Activated T-helper 1 cell treated with anti-CD3 and anti-CD28 coated beads, Interleukin-12 subunit alpha, Interleukin-12 subunit beta, Interleukin-2, Interleukin-4 antibody, amounts not matched to agents 30 ng/mL and 10 ng/mL and 1 ng/mL, durations not matched to agents 14 hours and 24 hours and 36 hours (primary cell): ENCODE measurements around the gene TULP3. TPM values are rescaled to one million over a fixed set of nuclear protein-coding genes. Genes with fewer than 3 reads are reported as not detected.

Source experiments
- DNase-seq: peaks from one replicate; pipeline ENCODE4 v3.0.0; 2021; ENCODE audit warnings: low spot score
- H3K27ac Mint-ChIP-seq: one replicate; pipeline ENCODE4 v1.8.0; 2021; ENCODE audit warnings: mild to moderate bottlenecking, mixed read lengths
- H3K27me3 Mint-ChIP-seq: one replicate; pipeline ENCODE4 v1.8.0; 2022; ENCODE audit warnings: mild to moderate bottlenecking, moderate library complexity, mixed read lengths; ENCODE audit not compliant: insufficient read depth
- H3K36me3 Mint-ChIP-seq: one replicate; pipeline ENCODE4 v1.8.0; 2021; ENCODE audit warnings: low read depth, mixed read lengths
- H3K4me1 Mint-ChIP-seq: one replicate; pipeline ENCODE4 v1.8.0; 2021; ENCODE audit warnings: low read depth, mixed read lengths
- H3K4me3 Mint-ChIP-seq: one replicate; pipeline ENCODE4 v1.8.0; 2021; ENCODE audit warnings: mild to moderate bottlenecking, moderate library complexity, mixed read lengths
- H3K9me3 Mint-ChIP-seq: one replicate; pipeline ENCODE4 v1.8.0; 2021; ENCODE audit warnings: mixed read lengths
- intact Hi-C: fragments of 100-400 bp; cut with micrococcal nuclease; formaldehyde crosslinking; loops from one replicate; pipeline ENCODE4 v1.15.1; 2024
- total RNA-seq: library from RNA; stranded (reverse); gene quantifications from 2 replicates; pipeline ENCODE4 v1.2.3, GENCODE V29; 2022

The TULP3 gene
- total RNA-seq, 1 donor from 2014 or later: 8.6 TPM

GRCh38 chr12:2922329-2922728, 31.6 kb downstream of the TULP3 start:
- Mint-ChIP-seq H3K4me3 (no peak overlapping the region), H3K27ac (no peak overlapping the region), H3K27me3 (no peaks in the 10 kb centered on the region), H3K36me3 (peaks cover 8% of the 10 kb centered on the region), H3K9me3 (no peaks in the 10 kb centered on the region), H3K4me1 (no peaks in the 10 kb centered on the region)
- no peak for DNase-seq
- intact Hi-C loops: no loop called here

DNA sequence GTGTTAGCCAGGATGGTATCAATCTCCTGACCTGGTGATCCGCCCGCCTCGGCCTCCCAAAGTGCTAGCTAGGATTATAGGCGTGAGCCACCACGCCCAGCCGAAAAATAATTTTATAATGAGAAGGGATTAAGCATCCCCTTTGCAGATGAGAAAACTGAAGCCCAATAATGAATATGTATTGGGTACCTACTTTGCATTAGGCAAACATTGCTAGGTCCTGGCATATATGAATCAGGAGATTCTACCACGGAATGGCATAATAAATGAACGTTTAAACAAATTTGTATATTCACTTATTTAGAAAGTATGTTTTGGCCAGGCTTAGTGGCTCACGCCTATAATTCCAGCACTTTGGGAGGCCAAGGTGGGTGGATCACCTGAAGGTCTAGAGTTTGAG, 32.4 kb downstream of the TULP3 start:
- intact Hi-C loops: no loop called here
- Mint-ChIP-seq H3K9me3 (no peaks in the 10 kb centered on the region), H3K4me3 (no peak overlapping the region), H3K4me1 (no peaks in the 10 kb centered on the region), H3K27me3 (no peaks in the 10 kb centered on the region), H3K27ac (no peak overlapping the region), H3K36me3 (peaks cover 12% of the 10 kb centered on the region)
- no peak for DNase-seq

- intact Hi-C loops: no loop called here
- peaks cover 12% of the 10 kb centered on the region for H3K36me3 Mint-ChIP-seq
- H3K27me3 Mint-ChIP-seq: no peaks in the 10 kb centered on the region
- no peak for DNase-seq
- no peaks in the 10 kb centered on the region for H3K4me1 Mint-ChIP-seq
- H3K27ac Mint-ChIP-seq: no peak overlapping the region
- no peak overlapping the region for H3K4me3 Mint-ChIP-seq
- H3K9me3 Mint-ChIP-seq: no peaks in the 10 kb centered on the region
Observed at GRCh38 chr12:2924019-2924418, 33.3 kb downstream of the TULP3 start.

DNA sequence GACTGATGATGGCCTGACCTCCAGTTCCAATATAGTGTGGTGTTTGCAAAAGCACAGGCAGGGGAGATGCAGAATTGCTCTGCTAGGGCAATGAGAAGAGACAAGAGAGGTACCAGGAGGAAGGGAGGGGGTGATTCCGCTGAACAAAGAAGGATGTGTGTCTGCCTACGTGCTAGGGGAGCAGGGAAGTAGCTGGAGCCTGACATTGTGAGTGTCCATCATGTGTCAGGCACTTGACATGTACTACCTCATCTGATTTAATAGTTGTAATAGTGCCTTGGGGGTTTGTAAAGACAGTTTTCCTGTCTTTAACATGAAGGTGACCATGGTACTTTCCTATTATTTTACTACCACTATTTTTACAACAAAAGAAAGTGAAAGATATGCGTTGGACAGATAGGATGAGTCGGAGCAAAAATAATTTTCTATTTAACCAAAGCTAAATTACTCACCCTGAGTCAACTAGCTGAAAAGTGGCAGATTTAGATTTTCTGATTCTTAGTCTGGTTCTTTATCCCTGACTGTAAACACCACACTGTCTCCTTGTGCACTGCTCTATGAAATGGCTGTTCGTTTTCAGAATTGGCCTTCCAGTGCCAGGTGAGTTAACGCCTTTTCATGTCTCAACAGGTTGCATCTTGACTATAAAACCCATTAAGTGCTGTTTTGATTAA, 34.8 kb downstream of the TULP3 start:
- Mint-ChIP-seq H3K27me3 (no peaks in the 10 kb centered on the region), H3K9me3 (no peaks in the 10 kb centered on the region), H3K27ac (no peak overlapping the region), H3K4me1 (no peaks in the 10 kb centered on the region), H3K36me3 (peaks cover 13% of the 10 kb centered on the region), H3K4me3 (no peak overlapping the region)
- intact Hi-C loops: no loop called here
- DNase-seq: no peak

DNA sequence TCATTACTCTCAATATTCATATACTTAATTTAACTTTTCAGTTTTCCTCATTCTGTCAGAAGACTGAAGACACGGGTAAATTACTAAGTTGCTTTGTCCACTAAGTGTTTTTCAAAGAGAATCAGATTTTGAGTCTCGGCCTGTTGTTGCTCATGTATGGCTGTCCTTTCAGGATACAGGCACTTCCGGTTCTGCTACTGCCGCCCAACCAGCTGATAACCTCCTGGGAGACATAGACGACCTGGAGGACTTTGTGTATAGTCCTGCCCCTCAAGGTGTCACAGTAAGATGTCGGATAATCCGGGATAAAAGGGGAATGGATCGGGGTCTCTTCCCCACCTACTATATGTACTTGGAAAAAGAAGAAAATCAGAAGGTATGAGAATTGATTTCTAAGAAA, 40.2 kb downstream of the TULP3 start:
- intact Hi-C loops: no loop called here
- no peaks in the 10 kb centered on the region for H3K4me1 Mint-ChIP-seq
- no peak overlapping the region for H3K4me3 Mint-ChIP-seq
- no peak overlapping the region for H3K27ac Mint-ChIP-seq
- H3K9me3 Mint-ChIP-seq: no peaks in the 10 kb centered on the region
- peaks cover 13% of the 10 kb centered on the region for H3K36me3 Mint-ChIP-seq
- H3K27me3 Mint-ChIP-seq: no peaks in the 10 kb centered on the region
- DNase-seq: no peak

- Mint-ChIP-seq H3K4me3 (no peak overlapping the region), H3K4me1 (no peaks in the 10 kb centered on the region), H3K9me3 (no peaks in the 10 kb centered on the region), H3K27ac (no peak overlapping the region), H3K27me3 (no peaks in the 10 kb centered on the region), H3K36me3 (peaks cover 13% of the 10 kb centered on the region)
- no peak for DNase-seq
- intact Hi-C loops: no loop called here
Observed at GRCh38 chr12:2933586-2933985, 42.9 kb downstream of the TULP3 start.

DNA sequence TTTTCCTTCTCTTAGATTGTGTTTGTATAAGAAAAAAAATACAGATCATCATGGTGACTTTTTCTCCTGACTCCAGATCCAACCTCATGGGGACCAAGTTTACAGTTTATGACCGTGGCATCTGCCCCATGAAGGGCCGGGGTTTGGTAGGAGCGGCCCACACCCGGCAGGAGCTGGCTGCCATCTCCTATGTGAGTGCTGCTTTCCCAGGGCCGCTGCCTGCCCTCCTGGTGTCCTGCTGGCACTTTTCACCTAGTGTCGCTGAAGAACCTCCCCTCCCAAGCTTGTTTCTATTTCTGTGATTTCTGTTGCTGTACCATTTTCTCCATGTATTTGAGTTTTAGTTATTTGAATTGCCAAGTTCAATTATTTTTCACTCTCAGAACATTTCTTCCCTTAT, 43.7 kb downstream of the TULP3 start:
- no peaks in the 10 kb centered on the region for H3K27me3 Mint-ChIP-seq
- no peak for DNase-seq
- H3K27ac Mint-ChIP-seq: no peak overlapping the region
- intact Hi-C loops: no loop called here
- H3K9me3 Mint-ChIP-seq: no peaks in the 10 kb centered on the region
- no peak overlapping the region for H3K4me3 Mint-ChIP-seq
- peaks cover 13% of the 10 kb centered on the region for H3K36me3 Mint-ChIP-seq
- no peaks in the 10 kb centered on the region for H3K4me1 Mint-ChIP-seq

DNA sequence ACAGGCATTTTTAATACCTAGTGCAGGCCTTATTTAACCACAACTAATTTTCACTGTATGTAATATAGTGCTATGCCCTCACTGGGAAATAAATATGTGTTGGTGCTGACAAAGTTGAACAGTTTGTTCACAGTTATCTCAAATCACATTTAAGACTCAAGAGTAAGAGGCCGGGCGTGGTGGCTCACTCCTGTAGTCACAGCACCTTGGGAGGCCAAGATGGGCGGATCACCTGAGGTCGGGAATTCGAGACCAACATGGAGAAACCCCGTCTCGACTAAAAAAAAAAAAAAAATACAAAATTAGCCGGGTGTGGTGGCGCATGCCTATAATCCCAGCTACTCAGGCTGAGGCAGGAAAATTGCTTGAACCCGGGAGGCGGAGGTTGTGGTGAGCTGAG, 45.6 kb downstream of the TULP3 start:
- Mint-ChIP-seq H3K9me3 (no peaks in the 10 kb centered on the region), H3K4me3 (no peak overlapping the region), H3K27ac (no peak overlapping the region), H3K36me3 (peaks cover 9% of the 10 kb centered on the region), H3K4me1 (no peaks in the 10 kb centered on the region), H3K27me3 (no peaks in the 10 kb centered on the region)
- no peak for DNase-seq
- intact Hi-C loops: no loop called here

DNA sequence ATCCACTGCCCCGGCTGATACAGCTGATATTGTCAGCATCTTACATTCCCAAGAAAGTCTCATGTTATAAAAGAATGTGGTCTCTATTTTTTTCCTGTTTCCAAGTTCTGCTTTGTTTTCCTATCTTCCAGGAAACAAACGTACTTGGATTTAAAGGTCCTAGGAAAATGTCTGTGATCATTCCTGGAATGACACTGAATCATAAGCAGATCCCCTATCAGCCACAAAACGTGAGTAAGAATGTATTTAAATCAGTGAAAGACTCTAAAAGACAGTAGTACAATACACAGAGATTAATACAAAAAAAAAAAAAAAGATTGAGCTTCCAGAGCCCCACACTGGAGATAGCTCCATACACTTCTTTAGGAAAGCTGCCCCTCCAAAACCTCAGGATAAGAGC, 46.8 kb downstream of the TULP3 start:
- H3K4me1 Mint-ChIP-seq: no peaks in the 10 kb centered on the region
- intact Hi-C loops: no loop called here

DNA sequence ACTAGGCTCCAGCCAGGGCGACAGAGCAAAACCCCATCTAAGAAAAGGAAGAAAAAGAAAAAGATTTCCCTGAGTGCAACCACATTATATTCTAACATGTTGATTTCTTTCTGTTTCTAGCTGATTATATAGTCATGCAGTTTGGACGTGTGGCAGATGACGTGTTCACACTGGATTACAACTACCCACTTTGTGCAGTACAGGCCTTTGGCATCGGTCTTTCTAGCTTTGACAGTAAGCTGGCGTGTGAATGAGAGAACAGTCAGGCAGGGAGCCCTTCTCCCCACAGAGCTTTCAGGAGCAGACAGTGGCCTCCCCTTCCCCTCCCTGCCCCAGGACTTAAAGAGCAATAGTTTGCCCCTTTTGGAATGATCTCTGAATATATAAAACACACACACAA, 48.5 kb downstream of the TULP3 start:
- no peaks in the 10 kb centered on the region for H3K4me1 Mint-ChIP-seq
- intact Hi-C loops: no loop called here
- no peak for DNase-seq
- peaks cover 9% of the 10 kb centered on the region for H3K36me3 Mint-ChIP-seq
- no peak overlapping the region for H3K27ac Mint-ChIP-seq
- H3K9me3 Mint-ChIP-seq: no peaks in the 10 kb centered on the region
- H3K27me3 Mint-ChIP-seq: no peaks in the 10 kb centered on the region
- no peak overlapping the region for H3K4me3 Mint-ChIP-seq

More for the DNA sequence above, 46.8 kb downstream of the TULP3 start:
- no peak overlapping the region for H3K27ac Mint-ChIP-seq
- no peak for DNase-seq
- H3K9me3 Mint-ChIP-seq: no peaks in the 10 kb centered on the region
- H3K36me3 Mint-ChIP-seq: peaks cover 9% of the 10 kb centered on the region
- H3K4me3 Mint-ChIP-seq: no peak overlapping the region
- no peaks in the 10 kb centered on the region for H3K27me3 Mint-ChIP-seq

- DNase-seq: no peak
- intact Hi-C loops: no loop called here
- Mint-ChIP-seq H3K36me3 (peaks cover 3% of the 10 kb centered on the region), H3K4me1 (peaks cover 6% of the 10 kb centered on the region), H3K27me3 (no peaks in the 10 kb centered on the region), H3K9me3 (no peaks in the 10 kb centered on the region), H3K4me3 (no peak overlapping the region), H3K27ac (no peak overlapping the region)
Observed at GRCh38 chr12:2940564-2940963, 49.9 kb downstream of the TULP3 start.

GRCh38 chr12:2941524-2941923, 50.8 kb downstream of the TULP3 start:
- Mint-ChIP-seq H3K27me3 (no peaks in the 10 kb centered on the region), H3K27ac (no peak overlapping the region), H3K9me3 (no peaks in the 10 kb centered on the region), H3K36me3 (peaks cover 3% of the 10 kb centered on the region), H3K4me3 (no peak overlapping the region), H3K4me1 (peaks cover 6% of the 10 kb centered on the region)
- intact Hi-C loops: no loop called here
- DNase-seq: no peak

DNA sequence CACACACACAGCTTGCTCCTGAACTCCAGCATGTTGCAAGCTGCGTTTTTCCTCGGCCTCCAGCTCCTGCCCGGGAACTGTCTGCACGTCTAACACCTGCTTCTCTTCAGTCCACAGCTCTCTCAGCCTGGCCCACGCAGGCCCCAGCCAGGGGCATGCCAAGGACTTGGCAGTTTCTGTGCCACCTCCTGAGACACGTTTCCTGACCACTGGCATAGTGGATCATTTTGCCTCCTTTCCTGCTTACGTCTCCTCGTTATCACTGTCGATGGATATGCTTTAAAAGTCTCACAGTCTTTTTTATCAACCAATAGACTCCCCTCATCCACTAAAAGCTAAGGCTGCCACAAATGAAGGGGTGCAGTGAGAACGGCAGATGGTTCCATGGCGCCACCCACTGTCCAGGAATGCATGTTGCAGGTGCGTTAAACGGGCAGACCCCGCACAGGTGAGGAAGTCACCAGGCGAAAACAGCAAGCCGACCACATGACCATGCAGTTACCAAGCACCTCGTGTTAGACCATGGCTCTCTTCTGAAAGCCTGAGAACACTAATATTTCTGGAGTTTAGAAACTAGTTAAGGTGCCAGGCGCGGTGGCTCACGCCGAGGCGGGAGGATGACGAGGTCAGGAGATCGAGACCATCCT, 53.8 kb downstream of the TULP3 start:
- H3K9me3 Mint-ChIP-seq: no peaks in the 10 kb centered on the region
- intact Hi-C loops: loop anchor here (1.0 kb wide), 2 partner anchors 59 to 91 kb away; no protein-coding TSS in a partner anchor

More for the DNA sequence above, 53.8 kb downstream of the TULP3 start:
- Mint-ChIP-seq H3K27ac (no peak overlapping the region), H3K4me1 (peaks cover 6% of the 10 kb centered on the region), H3K4me3 (no peak overlapping the region), H3K36me3 (no peaks in the 10 kb centered on the region), H3K27me3 (peaks cover 9% of the 10 kb centered on the region)
- peak; percentile 38 for DNase-seq
